CD14-positive monocyte (primary cell): ENCODE results near the gene CCDC51. TPM values are rescaled to one million over a fixed set of nuclear protein-coding genes. Genes with fewer than 3 reads are reported as not detected.
A peak's percentile ranks its signal among the peaks of the same experiment; 100 is the strongest.

Experiments used
- DNase-seq, 3 donors: peaks; one replicate each; pipeline ENCODE4 v3.0.0-alpha.2; 2011 to 2022
- H2AFZ ChIP-seq: 2 replicates; pipeline ENCODE4 v1.6.0; 2012; ENCODE audit warnings: mild to moderate bottlenecking, low read depth, low read length, inconsistent platforms; ENCODE audit not compliant: insufficient read depth, poor library complexity, severe bottlenecking
- H3K27ac ChIP-seq, 2 donors: 1 replicate in 1 of 2; 2 replicates in 1 of 2; pipeline ENCODE4 v1.5.1; 2012 to 2013; ENCODE audit warnings: low read length in 2 of 2, control low read depth in 1 of 2, inconsistent platforms in 1 of 2, low read depth in 1 of 2, mild to moderate bottlenecking in 1 of 2
- H3K27me3 ChIP-seq, 2 donors: one replicate each; pipeline versions ENCODE4 v1.6.0 to v1.6.1; 2011 to 2013; ENCODE audit warnings: low read length in 2 of 2; ENCODE audit not compliant: control insufficient read depth in 2 of 2, insufficient read depth in 2 of 2
- H3K36me3 ChIP-seq, 2 donors: replicated peaks in 1 of 2; 1 replicate in 1 of 2; 2 replicates in 1 of 2; pipeline versions ENCODE4 v1.5.1 to v1.6.1; 2012 to 2013; ENCODE audit warnings: low read length in 2 of 2, control low read depth in 1 of 2, inconsistent platforms in 1 of 2, mild to moderate bottlenecking in 1 of 2; ENCODE audit not compliant: insufficient read depth in 2 of 2, control insufficient read depth in 1 of 2
- H3K4me1 ChIP-seq, 2 donors: 1 replicate in 1 of 2; 2 replicates in 1 of 2; pipeline versions ENCODE4 v1.5.1 to v1.6.1; 2012 to 2013; ENCODE audit warnings: low read length in 2 of 2, control low read depth in 1 of 2, inconsistent platforms in 1 of 2, mild to moderate bottlenecking in 1 of 2, moderate library complexity in 1 of 2; ENCODE audit not compliant: insufficient read depth in 2 of 2, control insufficient read depth in 1 of 2
- H3K4me2 ChIP-seq: replicated peaks from 2 replicates; pipeline ENCODE3; 2012; ENCODE audit warnings: low read length, moderate library complexity, mild to moderate bottlenecking; ENCODE audit not compliant: poor library complexity, severe bottlenecking; ENCODE audit errors: extremely low read depth
- H3K4me3 ChIP-seq, 3 experiments: fragments of 200-600 bp in 1 of 3; sonication (generic) in 1 of 3; replicated peaks in 1 of 3; 1 replicate in 2 of 3; 2 replicates in 1 of 3; pipeline ENCODE4 v1.5.1; 2011 to 2013; ENCODE audit warnings: low read length in 3 of 3, mild to moderate bottlenecking in 3 of 3, control low read depth in 2 of 3, low read depth in 2 of 3, inconsistent platforms in 1 of 3, moderate library complexity in 1 of 3
- H3K79me2 ChIP-seq: 2 replicates; pipeline ENCODE4 v1.6.0; 2012; ENCODE audit warnings: mild to moderate bottlenecking, control low read depth, inconsistent platforms, low read length, moderate library complexity; ENCODE audit not compliant: insufficient read depth
- H3K9ac ChIP-seq: 2 replicates; pipeline ENCODE4 v1.6.0; 2017; ENCODE audit warnings: low read length, mild to moderate bottlenecking; ENCODE audit not compliant: insufficient read depth, poor library complexity, severe bottlenecking
- H3K9me3 ChIP-seq, 2 donors: replicated peaks in 1 of 2; 1 replicate in 1 of 2; 2 replicates in 1 of 2; pipeline versions ENCODE4 v1.5.1 to v1.6.1; 2012 to 2013; ENCODE audit warnings: low read length in 2 of 2, control low read depth in 1 of 2; ENCODE audit not compliant: control insufficient read depth in 1 of 2, insufficient read depth in 1 of 2
- H4K20me1 ChIP-seq: 2 replicates; pipeline ENCODE4 v1.6.0; 2012; ENCODE audit warnings: mild to moderate bottlenecking, low read length, control low read depth, moderate library complexity; ENCODE audit not compliant: insufficient read depth
- H3K27ac Mint-ChIP-seq, 7 donors: one replicate each; pipeline ENCODE4 v1.8.0; 2020; ENCODE audit warnings: mild to moderate bottlenecking in 7 of 7, mixed read lengths in 7 of 7, moderate library complexity in 6 of 7, inconsistent platforms in 2 of 7
- H3K27me3 Mint-ChIP-seq, 3 donors: one replicate each; pipeline ENCODE4 v1.8.0; 2021 to 2022; ENCODE audit warnings: low read depth in 3 of 3, mild to moderate bottlenecking in 3 of 3, mixed read lengths in 3 of 3, moderate library complexity in 3 of 3, inconsistent platforms in 1 of 3
- H3K36me3 Mint-ChIP-seq, 2 donors: one replicate each; pipeline ENCODE4 v1.8.0; 2020; ENCODE audit warnings: mixed read lengths in 2 of 2, inconsistent platforms in 1 of 2, mild to moderate bottlenecking in 1 of 2
- H3K4me1 Mint-ChIP-seq: one replicate; pipeline ENCODE4 v1.8.0; 2020; ENCODE audit warnings: mild to moderate bottlenecking, mixed read lengths
- H3K4me3 Mint-ChIP-seq, 2 donors: one replicate each; pipeline ENCODE4 v1.8.0; 2020; ENCODE audit warnings: mild to moderate bottlenecking in 2 of 2, mixed read lengths in 2 of 2, moderate library complexity in 1 of 2
- H3K9me3 Mint-ChIP-seq, 7 donors: one replicate each; pipeline ENCODE4 v1.8.0; 2020 to 2022; ENCODE audit warnings: mixed read lengths in 7 of 7, mild to moderate bottlenecking in 6 of 7, moderate library complexity in 6 of 7, inconsistent platforms in 2 of 7
- WGBS: methylation state at CpG from one replicate; pipeline ENCODE4 v1.1.5; 2013; ENCODE audit warnings: missing lambda C conversion rate; ENCODE audit not compliant: insufficient coverage; 5-methylcytosine and 5-hydroxymethylcytosine counted together
- intact Hi-C, 2 donors: fragments of 100-400 bp; cut with micrococcal nuclease; formaldehyde crosslinking; loops; one replicate each; pipeline versions ENCODE4 v1.15.0 to v1.15.1; 2023
- polyA plus RNA-seq, 3 donors: library from polyadenylated mRNA; depleted of rRNA in 1 of 3; unstranded in 2 of 3; stranded (reverse) in 1 of 3; fragments of 300-500 nt in 2 of 3; fragments of >200 nt in 1 of 3; fragmentation: Illumina TruSeq in 2 of 3; gene quantifications; 1 replicate in 2 of 3; 2 replicates in 1 of 3; pipeline ENCODE4 v1.2.3, GENCODE V29; 2012 to 2021
- TF ChIP-seq, protein P1 (sequence below): fragments of 200-600 bp; IDR thresholded peaks from one replicate; pipeline ENCODE4 v1.8.0; 2022; ENCODE audit warnings: antibody characterized with exemption, mild to moderate bottlenecking

The CCDC51 gene
- polyA plus RNA-seq, 3 donors = 3.6 to 5.9 (median 5.4) TPM

DNA sequence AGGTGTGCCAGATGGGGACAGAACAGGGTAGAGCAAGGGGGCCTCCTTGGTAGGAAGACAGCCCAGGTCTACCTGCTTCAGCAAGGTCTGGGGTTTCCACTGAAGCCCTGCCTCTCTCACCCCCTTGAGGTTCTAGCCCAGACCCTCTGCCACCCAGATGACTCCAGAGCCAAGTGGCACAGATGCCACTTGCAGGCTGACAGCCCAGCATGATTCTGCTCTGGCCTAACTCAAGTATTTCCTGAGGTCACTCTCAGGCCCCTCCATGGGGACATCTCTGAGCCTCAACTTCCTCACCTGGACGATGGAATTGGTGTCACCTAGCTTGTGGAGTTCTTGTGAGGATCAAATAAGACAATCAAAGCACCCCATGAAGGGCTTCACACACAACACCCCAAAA, 33.9 kb downstream of the CCDC51 start:
- H2AFZ ChIP-seq = no peak overlapping the region
- H3K27ac ChIP-seq = no peak overlapping the region
- no peaks in the 10 kb centered on the region for H3K27me3 ChIP-seq
- Mint-ChIP-seq H3K27me3 (peaks cover 0 to 6% (median 0%) of the 10 kb centered on the region in 3 donors), H3K9me3 (no peaks in the 10 kb centered on the region), H3K4me1 (no peaks in the 10 kb centered on the region), H3K27ac (no peak overlapping the region), H3K36me3 (no peaks in the 10 kb centered on the region), H3K4me3 (no peak overlapping the region)
- no peak overlapping the region for H3K4me2 ChIP-seq
- no peak for DNase-seq
- intact Hi-C loops = no loop called here
- H3K4me1 ChIP-seq = no peaks in the 10 kb centered on the region
- no peaks in the 10 kb centered on the region for H3K79me2 ChIP-seq
- H4K20me1 ChIP-seq = no peaks in the 10 kb centered on the region
- no peak overlapping the region for H3K4me3 ChIP-seq
- H3K9ac ChIP-seq = no peak overlapping the region
- H3K36me3 ChIP-seq = no peaks in the 10 kb centered on the region
- TF ChIP-seq, protein P1, sequence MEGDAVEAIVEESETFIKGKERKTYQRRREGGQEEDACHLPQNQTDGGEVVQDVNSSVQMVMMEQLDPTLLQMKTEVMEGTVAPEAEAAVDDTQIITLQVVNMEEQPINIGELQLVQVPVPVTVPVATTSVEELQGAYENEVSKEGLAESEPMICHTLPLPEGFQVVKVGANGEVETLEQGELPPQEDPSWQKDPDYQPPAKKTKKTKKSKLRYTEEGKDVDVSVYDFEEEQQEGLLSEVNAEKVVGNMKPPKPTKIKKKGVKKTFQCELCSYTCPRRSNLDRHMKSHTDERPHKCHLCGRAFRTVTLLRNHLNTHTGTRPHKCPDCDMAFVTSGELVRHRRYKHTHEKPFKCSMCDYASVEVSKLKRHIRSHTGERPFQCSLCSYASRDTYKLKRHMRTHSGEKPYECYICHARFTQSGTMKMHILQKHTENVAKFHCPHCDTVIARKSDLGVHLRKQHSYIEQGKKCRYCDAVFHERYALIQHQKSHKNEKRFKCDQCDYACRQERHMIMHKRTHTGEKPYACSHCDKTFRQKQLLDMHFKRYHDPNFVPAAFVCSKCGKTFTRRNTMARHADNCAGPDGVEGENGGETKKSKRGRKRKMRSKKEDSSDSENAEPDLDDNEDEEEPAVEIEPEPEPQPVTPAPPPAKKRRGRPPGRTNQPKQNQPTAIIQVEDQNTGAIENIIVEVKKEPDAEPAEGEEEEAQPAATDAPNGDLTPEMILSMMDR = no peak
- H3K9me3 ChIP-seq = no peaks in the 10 kb centered on the region
- no CpG with 5 or more reads among the region's 1 CpG for WGBS

DNA sequence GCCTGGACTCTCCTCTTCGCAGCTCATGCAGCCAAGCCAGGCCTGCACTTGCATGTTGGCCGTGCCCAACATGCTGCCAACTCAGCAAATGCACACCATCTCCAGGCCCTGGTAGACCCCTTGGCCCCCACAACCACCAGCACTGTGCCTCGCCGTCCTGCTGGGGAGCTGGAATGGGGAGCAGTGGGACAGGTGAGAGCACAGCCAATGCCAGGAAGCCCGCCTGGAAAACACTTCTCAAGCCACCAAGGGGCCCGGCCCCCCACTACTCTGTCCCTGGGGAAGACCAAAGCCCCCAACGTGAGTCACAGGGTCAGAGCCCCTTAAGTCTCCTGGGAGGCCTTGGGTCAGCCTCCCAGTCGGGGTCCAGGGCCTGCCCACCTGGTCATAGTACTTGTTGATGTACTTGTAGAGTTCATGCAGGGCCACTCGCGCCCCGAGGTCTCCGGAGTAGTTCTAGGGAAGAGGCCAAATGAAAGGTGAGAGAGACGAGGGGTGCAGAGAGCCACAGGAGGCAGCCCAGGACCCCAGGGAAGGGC, 34.5 kb downstream of the CCDC51 start:
- no peak for DNase-seq
- H3K4me3 Mint-ChIP-seq = no peak overlapping the region
- H2AFZ ChIP-seq = no peak overlapping the region
- no peak overlapping the region for H3K9ac ChIP-seq
- TF ChIP-seq, protein P1 = no peak
- no peaks in the 10 kb centered on the region for H3K4me1 ChIP-seq
- H3K27me3 Mint-ChIP-seq = peaks cover 0 to 6% (median 0%) of the 10 kb centered on the region in 3 donors
- H3K36me3 ChIP-seq = no peaks in the 10 kb centered on the region
- H3K9me3 Mint-ChIP-seq = no peaks in the 10 kb centered on the region
- no peaks in the 10 kb centered on the region for H3K36me3 Mint-ChIP-seq
- intact Hi-C loops = no loop called here
- peak overlapping the region in 1 of 7 donors; percentile 35 for H3K27ac Mint-ChIP-seq
- no peaks in the 10 kb centered on the region for H3K9me3 ChIP-seq
- no peaks in the 10 kb centered on the region for H3K27me3 ChIP-seq
- WGBS = 92% methylated on average over 8 of the region's 13 CpGs
- no peak overlapping the region for H3K27ac ChIP-seq
- H4K20me1 ChIP-seq = no peaks in the 10 kb centered on the region
- no peaks in the 10 kb centered on the region for H3K79me2 ChIP-seq
- H3K4me1 Mint-ChIP-seq = no peaks in the 10 kb centered on the region
- no peak overlapping the region for H3K4me2 ChIP-seq
- H3K4me3 ChIP-seq = no peak overlapping the region
